Measurements from ENCODE around the gene ARPC4.
"Not testable (repeated sequence)": the region's sequence is repeated elsewhere in the genome, so short reads cannot be mapped to it uniquely, and the experiment has no call there.

GRCh38 chr3:9848860-9849259 lies 56.0 kb downstream of the ARPC4 start:
- TF ChIP-seq EZH2phosphoT487 (IDR thresholded peaks at IDR 0.05; ENCODE audit: low read depth): not testable (repeated sequence)
- peak; percentile 44 for TF ChIP-seq CTCF (IDR thresholded peaks at IDR 0.05; ENCODE audit: low read depth, low read length)

All from OCI-LY3 (cell line).